ENCODE results near the gene TMEM154.

Gene TMEM154

DNA sequence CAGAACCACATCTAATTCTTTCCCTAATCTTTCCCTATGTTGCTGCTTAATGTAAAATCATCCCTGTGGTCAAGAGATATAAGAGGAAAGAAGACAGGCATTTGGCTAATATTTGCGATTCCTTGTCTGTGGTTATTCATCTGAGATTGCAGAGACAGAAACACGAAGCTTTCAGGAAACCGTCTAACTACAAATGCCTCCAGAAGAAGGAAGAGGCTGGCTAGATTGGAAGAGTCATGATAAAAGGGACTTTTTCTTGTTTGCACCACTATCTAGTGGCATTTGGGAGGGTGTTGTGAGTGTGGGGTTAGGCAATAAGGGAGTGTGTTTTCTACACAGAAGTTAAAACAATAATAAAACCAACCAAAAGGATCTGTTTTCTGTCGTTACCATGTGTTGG is 43.9 kb downstream of the TMEM154 start:
- no peak overlapping the region for H3K4me3 ChIP-seq (ENCODE audit: low read depth, low read length)
- TF ChIP-seq, protein P1, sequence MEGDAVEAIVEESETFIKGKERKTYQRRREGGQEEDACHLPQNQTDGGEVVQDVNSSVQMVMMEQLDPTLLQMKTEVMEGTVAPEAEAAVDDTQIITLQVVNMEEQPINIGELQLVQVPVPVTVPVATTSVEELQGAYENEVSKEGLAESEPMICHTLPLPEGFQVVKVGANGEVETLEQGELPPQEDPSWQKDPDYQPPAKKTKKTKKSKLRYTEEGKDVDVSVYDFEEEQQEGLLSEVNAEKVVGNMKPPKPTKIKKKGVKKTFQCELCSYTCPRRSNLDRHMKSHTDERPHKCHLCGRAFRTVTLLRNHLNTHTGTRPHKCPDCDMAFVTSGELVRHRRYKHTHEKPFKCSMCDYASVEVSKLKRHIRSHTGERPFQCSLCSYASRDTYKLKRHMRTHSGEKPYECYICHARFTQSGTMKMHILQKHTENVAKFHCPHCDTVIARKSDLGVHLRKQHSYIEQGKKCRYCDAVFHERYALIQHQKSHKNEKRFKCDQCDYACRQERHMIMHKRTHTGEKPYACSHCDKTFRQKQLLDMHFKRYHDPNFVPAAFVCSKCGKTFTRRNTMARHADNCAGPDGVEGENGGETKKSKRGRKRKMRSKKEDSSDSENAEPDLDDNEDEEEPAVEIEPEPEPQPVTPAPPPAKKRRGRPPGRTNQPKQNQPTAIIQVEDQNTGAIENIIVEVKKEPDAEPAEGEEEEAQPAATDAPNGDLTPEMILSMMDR (IDR thresholded peaks at IDR 0.05; ENCODE audit: low read depth, low read length, missing control alignments) = no peak

DNA sequence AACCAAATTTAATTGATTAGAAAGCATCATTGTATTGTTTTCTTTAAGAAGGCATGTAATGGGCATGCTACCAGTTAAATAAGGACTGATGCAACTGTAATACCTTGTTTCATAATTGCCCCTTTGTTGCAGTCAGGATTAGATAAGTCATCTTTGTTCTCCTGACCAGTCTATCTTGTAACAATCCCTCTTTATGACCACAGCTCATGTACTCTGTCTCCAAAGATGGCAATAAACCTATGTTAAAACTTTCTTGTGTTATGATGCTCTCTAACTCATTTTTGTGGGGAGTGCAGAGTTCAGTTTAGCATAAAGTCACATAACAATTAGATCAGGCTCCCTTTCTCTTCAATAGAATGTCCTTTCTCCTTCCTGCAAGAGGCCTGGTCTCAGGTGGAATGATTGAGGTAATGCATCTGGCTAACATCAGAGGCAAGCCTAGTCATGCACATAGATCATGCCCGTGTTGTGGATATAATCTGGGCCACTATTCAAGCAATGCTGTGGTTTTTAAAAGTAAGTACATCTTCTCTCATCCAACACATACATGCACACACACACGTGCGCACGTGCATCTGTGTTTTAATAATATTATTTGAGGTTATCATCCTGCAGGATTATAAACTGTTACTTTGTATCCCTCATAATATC is 45.6 kb downstream of the TMEM154 start:
- no peak overlapping the region for H3K4me3 ChIP-seq (ENCODE audit: low read depth, low read length)
- TF ChIP-seq, protein P1 (IDR thresholded peaks at IDR 0.05; ENCODE audit: low read depth, low read length, missing control alignments) = no peak
- DNase-seq (ENCODE audit: low read depth) = no peak

More for the DNA sequence above, 43.9 kb downstream of the TMEM154 start:
- DNase-seq (ENCODE audit: low read depth) = no peak

DNA sequence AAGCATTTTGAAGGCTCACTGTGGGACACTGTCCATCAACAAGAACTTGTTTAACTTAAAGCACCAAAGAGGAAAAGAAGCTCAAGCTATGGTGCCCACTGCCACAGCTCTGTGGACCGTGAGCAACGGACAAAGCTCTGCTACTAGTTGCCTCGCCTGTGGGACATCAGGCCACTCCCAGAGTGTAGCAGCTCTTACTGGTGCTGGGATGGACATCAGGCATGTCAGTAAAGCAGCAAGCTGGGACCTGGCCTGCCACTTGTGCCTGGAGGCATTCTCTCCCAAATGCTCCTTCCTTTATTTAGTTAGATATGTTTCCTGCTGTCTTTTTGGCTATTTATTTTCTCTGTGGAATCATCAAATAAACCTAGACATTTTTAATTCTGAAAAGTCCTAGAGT is 46.7 kb downstream of the TMEM154 start:
- TF ChIP-seq, protein P1 (IDR thresholded peaks at IDR 0.05; ENCODE audit: low read depth, low read length, missing control alignments) = no peak
- H3K4me3 ChIP-seq (ENCODE audit: low read depth, low read length) = no peak overlapping the region
- DNase-seq (ENCODE audit: low read depth) = no peak

DNA sequence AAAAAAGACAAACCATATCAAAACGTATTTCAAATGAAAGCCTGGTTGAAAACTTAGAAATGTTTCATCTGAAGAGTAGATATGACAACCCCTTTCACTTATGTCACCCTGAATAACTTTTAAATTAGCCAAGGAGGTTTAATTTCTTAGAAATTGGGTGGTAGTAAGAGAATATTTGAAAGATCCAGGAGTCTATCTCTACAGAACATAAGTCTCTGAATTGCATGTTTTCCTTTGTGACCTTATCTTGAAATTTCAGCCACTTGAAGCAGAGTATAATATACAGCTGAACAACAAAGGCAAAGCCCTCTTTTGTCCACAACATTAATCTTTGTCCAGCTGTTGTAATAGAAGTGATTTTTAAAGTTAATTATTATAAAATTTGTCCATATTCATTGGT is 49.5 kb downstream of the TMEM154 start:
- no peak overlapping the region for H3K4me3 ChIP-seq (ENCODE audit: low read depth, low read length)
- DNase-seq (ENCODE audit: low read depth) = no peak
- TF ChIP-seq, protein P1 (IDR thresholded peaks at IDR 0.05; ENCODE audit: low read depth, low read length, missing control alignments) = no peak

DNA sequence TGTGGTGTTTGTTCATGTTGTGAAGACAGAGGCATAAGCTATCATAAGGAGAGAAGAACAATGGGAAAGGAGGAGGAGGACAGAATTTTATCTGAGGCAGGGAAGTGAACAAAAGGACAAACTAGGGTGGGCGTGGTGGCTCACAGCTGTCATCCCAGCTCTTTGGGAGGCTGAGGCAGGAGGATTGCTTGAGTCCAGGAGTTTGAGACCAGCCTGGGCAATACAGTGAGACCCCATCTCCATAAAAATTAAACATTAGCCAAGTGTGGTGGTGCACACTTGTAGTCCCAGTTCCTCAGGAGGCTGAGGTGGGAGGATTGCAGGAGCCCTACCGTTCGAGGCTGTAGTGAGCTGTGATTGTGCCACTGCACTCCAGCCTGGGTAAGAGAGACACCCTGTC is 49.9 kb downstream of the TMEM154 start:
- no peak overlapping the region for H3K4me3 ChIP-seq (ENCODE audit: low read depth, low read length)
- TF ChIP-seq, protein P1 (IDR thresholded peaks at IDR 0.05; ENCODE audit: low read depth, low read length, missing control alignments) = no peak
- no peak for DNase-seq (ENCODE audit: low read depth)

DNA sequence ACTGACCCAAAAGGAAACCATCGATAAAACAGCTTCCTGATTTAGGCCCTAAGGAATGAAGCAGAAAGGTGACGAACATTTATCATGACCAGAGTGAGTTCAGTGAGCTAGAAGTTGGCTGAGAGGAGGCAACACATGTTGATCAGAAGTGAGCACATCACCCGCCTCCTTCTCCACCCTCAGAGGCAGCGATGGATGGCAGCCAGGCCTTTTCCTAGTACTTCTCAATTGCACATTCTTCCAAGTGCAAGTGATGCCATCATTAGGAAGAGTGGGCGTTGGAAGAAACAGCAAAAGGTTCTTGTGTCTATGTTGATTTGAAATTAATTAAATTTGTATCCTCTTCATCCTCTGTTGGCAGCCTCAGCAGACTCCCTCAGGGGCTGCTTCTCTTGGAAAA is 51.7 kb downstream of the TMEM154 start:
- TF ChIP-seq, protein P1 (IDR thresholded peaks at IDR 0.05; ENCODE audit: low read depth, low read length, missing control alignments) = no peak
- no peak for DNase-seq (ENCODE audit: low read depth)

DNA sequence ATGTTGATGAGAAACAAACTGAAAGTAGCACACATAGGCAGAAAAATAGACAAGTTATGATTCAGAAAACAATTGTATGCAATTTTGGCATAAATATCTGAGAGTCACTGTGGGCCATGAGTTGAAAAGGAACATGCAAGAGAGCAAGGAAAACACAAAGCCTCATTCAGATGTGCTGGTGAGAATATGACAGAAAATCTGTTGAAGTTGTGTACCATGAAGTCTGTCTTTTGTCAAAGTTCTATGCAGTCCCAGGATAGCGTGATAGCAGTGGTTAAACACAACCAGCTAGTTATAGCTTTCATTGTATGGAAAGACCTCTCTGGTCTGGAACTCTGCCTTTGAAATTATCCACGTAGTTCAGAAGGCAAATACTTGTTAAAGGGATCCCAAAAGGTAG is 53.0 kb downstream of the TMEM154 start:
- H3K4me3 ChIP-seq (ENCODE audit: low read depth, low read length) = no peak overlapping the region
- TF ChIP-seq, protein P1 (IDR thresholded peaks at IDR 0.05; ENCODE audit: low read depth, low read length, missing control alignments) = no peak
- DNase-seq (ENCODE audit: low read depth) = no peak

More for the DNA sequence above, 51.7 kb downstream of the TMEM154 start:
- no peak overlapping the region for H3K4me3 ChIP-seq (ENCODE audit: low read depth, low read length)
